SIG-M5 (cell line): Measurements from ENCODE around the gene IFIH1.
A peak's percentile ranks its signal among the peaks of the same experiment; 100 is the strongest.

Experiments used
- DNase-seq: peaks from one replicate; lab custom pipeline; 2025; lab: John Stamatoyannopoulos, UW

The IFIH1 gene

GRCh38 chr2:162318328-162319180 is at the start of gene IFIH1:
Gene IFIH1 (minus strand): TSS chr2:162318684. CDS start chr2:162318307, 377 bp downstream.
- peak; percentile 51 for DNase-seq

- DNase-seq, result no peak
Measured at GRCh38 chr2:162365392-162365791, 46.9 kb upstream of the IFIH1 start.

- no peak for DNase-seq
Measured at GRCh38 chr2:162344617-162344950, 26.1 kb upstream of the IFIH1 start.

- DNase-seq, result peak; percentile 57
Measured at GRCh38 chr2:162343824-162344616, 25.5 kb upstream of the IFIH1 start, which contains the start of gene GCA. Gene GCA (plus strand): TSS chr2:162344132. CDS start chr2:162344249, 117 bp downstream.

GRCh38 chr2:162343492-162343823 is 25.0 kb upstream of the IFIH1 start:
- DNase-seq, result no peak

GRCh38 chr2:162342841-162343240 is 24.4 kb upstream of the IFIH1 start:
- no peak for DNase-seq

- no peak for DNase-seq
Measured at GRCh38 chr2:162342321-162342720, 23.8 kb upstream of the IFIH1 start.

- DNase-seq, result no peak
Measured at GRCh38 chr2:162340822-162341221, 22.3 kb upstream of the IFIH1 start.

- no peak for DNase-seq
Measured at GRCh38 chr2:162337868-162338267, 19.4 kb upstream of the IFIH1 start.

- DNase-seq, result no peak
Measured at GRCh38 chr2:162333968-162334367, 15.5 kb upstream of the IFIH1 start.

GRCh38 chr2:162330881-162331280 is 12.4 kb upstream of the IFIH1 start:
- no peak for DNase-seq

GRCh38 chr2:162328424-162329157 is 10.1 kb upstream of the IFIH1 start:
- DNase-seq, result no peak

GRCh38 chr2:162327806-162328205 is 9.3 kb upstream of the IFIH1 start:
- DNase-seq, result no peak

GRCh38 chr2:162327134-162327769 is 8.8 kb upstream of the IFIH1 start:
- no peak for DNase-seq

GRCh38 chr2:162324953-162325352 is 6.5 kb upstream of the IFIH1 start:
- no peak for DNase-seq

- DNase-seq, result no peak
Measured at GRCh38 chr2:162320864-162321517, 2.5 kb upstream of the IFIH1 start.

GRCh38 chr2:162317861-162318327 is 590 bp downstream of the IFIH1 start:
- no peak for DNase-seq

GRCh38 chr2:162317058-162317742 is 1.3 kb downstream of the IFIH1 start:
- DNase-seq, result no peak

GRCh38 chr2:162316590-162316989 is 1.9 kb downstream of the IFIH1 start:
- no peak for DNase-seq

- no peak for DNase-seq
Measured at GRCh38 chr2:162315938-162316337, 2.5 kb downstream of the IFIH1 start.

GRCh38 chr2:162312853-162313252 is 5.6 kb downstream of the IFIH1 start:
- no peak for DNase-seq
